HEK293 (cell line): Measurements from ENCODE around the gene TFAP2E.

Source experiments
- KLF1 ChIP-seq: fragments of 450-650 bp; formaldehyde crosslinking; IDR thresholded peaks from 2 replicates; pipeline ENCODE4 v1.5.1; 2016; ENCODE audit warnings: missing biosample characterization, missing genetic modification characterization
- ZFP41 ChIP-seq: fragments of 450-650 bp; formaldehyde crosslinking; IDR thresholded peaks from 2 replicates; pipeline ENCODE4 v1.5.1; 2016; ENCODE audit warnings: missing biosample characterization, missing genetic modification characterization, borderline replicate concordance
- ZNF184 ChIP-seq: fragments of 450-650 bp; IDR thresholded peaks from 2 replicates; pipeline ENCODE4 v1.5.1; 2018; ENCODE audit warnings: missing biosample characterization, mild to moderate bottlenecking, missing genetic modification characterization
- ZNF776 ChIP-seq: fragments of 450-650 bp; formaldehyde crosslinking; IDR thresholded peaks from 2 replicates; pipeline ENCODE4 v1.5.0; 2017; ENCODE audit warnings: missing biosample characterization, missing genetic modification characterization, borderline replicate concordance
- ZNF777 ChIP-seq: fragments of 450-650 bp; formaldehyde crosslinking; IDR thresholded peaks from 2 replicates; pipeline ENCODE4 v1.5.1; 2017; ENCODE audit warnings: missing biosample characterization, missing genetic modification characterization, borderline replicate concordance
- TF ChIP-seq, protein P1 (sequence below): fragments of 450-650 bp; formaldehyde crosslinking; IDR thresholded peaks from 2 replicates; pipeline ENCODE4 v1.5.1; 2016; ENCODE audit warnings: missing biosample characterization, missing genetic modification characterization
- TF ChIP-seq, protein P2 (sequence below): fragments of 450-650 bp; formaldehyde crosslinking; IDR thresholded peaks from 2 replicates; pipeline ENCODE4 v1.5.1; 2016; ENCODE audit warnings: missing biosample characterization, missing genetic modification characterization

DNA sequence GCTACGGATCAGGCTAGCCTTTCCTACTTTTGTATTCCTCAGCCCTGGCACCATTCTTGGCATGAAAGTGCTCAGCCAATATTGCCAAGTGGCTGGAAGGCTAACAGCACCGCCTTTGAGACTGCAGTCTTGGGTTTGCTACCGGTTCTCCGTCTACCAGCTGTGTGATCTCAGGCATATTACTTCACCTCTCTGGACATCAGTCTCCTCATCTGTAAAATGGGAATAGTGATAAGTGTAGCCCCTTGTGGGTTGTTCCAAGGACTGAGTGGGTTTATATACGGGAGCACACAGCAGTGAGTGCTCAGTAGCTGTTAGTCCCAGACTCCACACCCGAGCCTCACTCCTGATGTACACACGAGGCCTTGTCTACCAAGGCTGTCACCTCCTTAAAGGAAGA lies 13.7 kb downstream of the TFAP2E start:
- TF ChIP-seq ZNF777 (tag by site-specific recombination) (no peak), KLF1 (no peak), ZNF184 (tag by site-specific recombination) (no peak), ZNF776 (no peak), ZFP41 (no peak)
- TF ChIP-seq, protein P1, sequence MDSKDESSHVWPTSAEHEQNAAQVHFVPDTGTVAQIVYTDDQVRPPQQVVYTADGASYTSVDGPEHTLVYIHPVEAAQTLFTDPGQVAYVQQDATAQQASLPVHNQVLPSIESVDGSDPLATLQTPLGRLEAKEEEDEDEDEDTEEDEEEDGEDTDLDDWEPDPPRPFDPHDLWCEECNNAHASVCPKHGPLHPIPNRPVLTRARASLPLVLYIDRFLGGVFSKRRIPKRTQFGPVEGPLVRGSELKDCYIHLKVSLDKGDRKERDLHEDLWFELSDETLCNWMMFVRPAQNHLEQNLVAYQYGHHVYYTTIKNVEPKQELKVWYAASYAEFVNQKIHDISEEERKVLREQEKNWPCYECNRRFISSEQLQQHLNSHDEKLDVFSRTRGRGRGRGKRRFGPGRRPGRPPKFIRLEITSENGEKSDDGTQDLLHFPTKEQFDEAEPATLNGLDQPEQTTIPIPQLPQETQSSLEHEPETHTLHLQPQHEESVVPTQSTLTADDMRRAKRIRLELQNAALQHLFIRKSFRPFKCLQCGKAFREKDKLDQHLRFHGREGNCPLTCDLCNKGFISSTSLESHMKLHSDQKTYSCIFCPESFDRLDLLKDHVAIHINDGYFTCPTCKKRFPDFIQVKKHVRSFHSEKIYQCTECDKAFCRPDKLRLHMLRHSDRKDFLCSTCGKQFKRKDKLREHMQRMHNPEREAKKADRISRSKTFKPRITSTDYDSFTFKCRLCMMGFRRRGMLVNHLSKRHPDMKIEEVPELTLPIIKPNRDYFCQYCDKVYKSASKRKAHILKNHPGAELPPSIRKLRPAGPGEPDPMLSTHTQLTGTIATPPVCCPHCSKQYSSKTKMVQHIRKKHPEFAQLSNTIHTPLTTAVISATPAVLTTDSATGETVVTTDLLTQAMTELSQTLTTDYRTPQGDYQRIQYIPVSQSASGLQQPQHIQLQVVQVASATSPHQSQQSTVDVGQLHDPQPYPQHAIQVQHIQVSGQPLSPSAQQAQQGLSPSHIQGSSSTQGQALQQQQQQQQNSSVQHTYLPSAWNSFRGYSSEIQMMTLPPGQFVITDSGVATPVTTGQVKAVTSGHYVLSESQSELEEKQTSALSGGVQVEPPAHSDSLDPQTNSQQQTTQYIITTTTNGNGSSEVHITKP (tag by site-specific recombination): no peak
- TF ChIP-seq, protein P2, sequence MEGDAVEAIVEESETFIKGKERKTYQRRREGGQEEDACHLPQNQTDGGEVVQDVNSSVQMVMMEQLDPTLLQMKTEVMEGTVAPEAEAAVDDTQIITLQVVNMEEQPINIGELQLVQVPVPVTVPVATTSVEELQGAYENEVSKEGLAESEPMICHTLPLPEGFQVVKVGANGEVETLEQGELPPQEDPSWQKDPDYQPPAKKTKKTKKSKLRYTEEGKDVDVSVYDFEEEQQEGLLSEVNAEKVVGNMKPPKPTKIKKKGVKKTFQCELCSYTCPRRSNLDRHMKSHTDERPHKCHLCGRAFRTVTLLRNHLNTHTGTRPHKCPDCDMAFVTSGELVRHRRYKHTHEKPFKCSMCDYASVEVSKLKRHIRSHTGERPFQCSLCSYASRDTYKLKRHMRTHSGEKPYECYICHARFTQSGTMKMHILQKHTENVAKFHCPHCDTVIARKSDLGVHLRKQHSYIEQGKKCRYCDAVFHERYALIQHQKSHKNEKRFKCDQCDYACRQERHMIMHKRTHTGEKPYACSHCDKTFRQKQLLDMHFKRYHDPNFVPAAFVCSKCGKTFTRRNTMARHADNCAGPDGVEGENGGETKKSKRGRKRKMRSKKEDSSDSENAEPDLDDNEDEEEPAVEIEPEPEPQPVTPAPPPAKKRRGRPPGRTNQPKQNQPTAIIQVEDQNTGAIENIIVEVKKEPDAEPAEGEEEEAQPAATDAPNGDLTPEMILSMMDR (tag by site-specific recombination): no peak
